HG02840 (cell line): ENCODE measurements around the gene UBE2I.
A peak's percentile ranks its signal among the peaks of the same experiment; 100 is the strongest.
"Not testable (repeated sequence)": the region's sequence is repeated elsewhere in the genome, so short reads cannot be mapped to it uniquely, and the experiment has no call there.

ENCODE experiments used
- ATAC-seq: cut with Tn5 transposase; IDR thresholded peaks from one replicate; pipeline ENCODE4 v1.9.1; 2021; ENCODE audit warnings: mild to moderate bottlenecking, moderate library complexity, moderate number of reproducible peaks; ENCODE audit not compliant: unreplicated experiment, low FRiP score

The UBE2I gene

GRCh38 chr16:1291576-1291974 is 17.9 kb upstream of the UBE2I start:
- ATAC-seq: no peak

- ATAC-seq: not testable (repeated sequence)
These were observed 17.2 kb upstream of the UBE2I start for GRCh38 chr16:1292208-1292607.

- ATAC-seq: not testable (repeated sequence)
These were observed 16.6 kb upstream of the UBE2I start for GRCh38 chr16:1292808-1293207.

- ATAC-seq: no peak
These were observed 15.3 kb upstream of the UBE2I start for GRCh38 chr16:1293921-1294656.

GRCh38 chr16:1295465-1295864 is 14.0 kb upstream of the UBE2I start:
- no peak for ATAC-seq

GRCh38 chr16:1296688-1297017 is 12.8 kb upstream of the UBE2I start:
- not testable (repeated sequence) for ATAC-seq

GRCh38 chr16:1297018-1297696 is 12.3 kb upstream of the UBE2I start:
- ATAC-seq: no peak

GRCh38 chr16:1298406-1298805 is 11.0 kb upstream of the UBE2I start:
- ATAC-seq: no peak

- no peak for ATAC-seq
These were observed 10.2 kb upstream of the UBE2I start for GRCh38 chr16:1299012-1299867.

GRCh38 chr16:1299868-1300203 is 9.6 kb upstream of the UBE2I start:
- no peak for ATAC-seq

GRCh38 chr16:1300664-1301476 is 8.6 kb upstream of the UBE2I start:
- ATAC-seq: no peak

GRCh38 chr16:1301562-1301961 is 7.9 kb upstream of the UBE2I start:
- no peak for ATAC-seq

GRCh38 chr16:1305823-1306222 is 3.6 kb upstream of the UBE2I start:
- ATAC-seq: no peak

GRCh38 chr16:1306334-1306733 is 3.1 kb upstream of the UBE2I start:
- ATAC-seq: no peak

- no peak for ATAC-seq
These were observed 1.1 kb upstream of the UBE2I start for GRCh38 chr16:1308036-1308976.

GRCh38 chr16:1309888-1310831 is 724 bp downstream of the UBE2I start:
- peak; percentile 16 for ATAC-seq

- ATAC-seq: no peak
These were observed 1.4 kb downstream of the UBE2I start for GRCh38 chr16:1310832-1311200.

GRCh38 chr16:1311212-1311737 is 1.8 kb downstream of the UBE2I start:
- no peak for ATAC-seq
